Stomach (tissue), 9 donors: ENCODE measurements around the gene F2RL2. TPM values are rescaled to one million over a fixed set of nuclear protein-coding genes. Genes with fewer than 3 reads are reported as not detected.

Experiments used
- DNase-seq, 2 donors: peaks; one replicate each; pipeline versions ENCODE4 v3.0.0 to v3.0.0-alpha.2; 2013 to 2019
- H3K27ac ChIP-seq, 5 donors: fragments of 200-600 bp in 4 of 5; sonication (generic) in 4 of 5; one replicate each; pipeline ENCODE4 v1.5.1; 2013 to 2019; ENCODE audit warnings: mild to moderate bottlenecking in 1 of 5, moderate library complexity in 1 of 5
- H3K27me3 ChIP-seq, 3 donors: fragments of 200-600 bp; sonication (generic); one replicate each; pipeline ENCODE4 v1.5.1; 2017 to 2019; ENCODE audit warnings: mixed run types in 1 of 3
- H3K36me3 ChIP-seq, 4 donors: fragments of 200-600 bp; sonication (generic); 1 replicate in 3 of 4; 2 replicates in 1 of 4; pipeline ENCODE4 v1.5.1; 2016 to 2019
- H3K4me1 ChIP-seq, 4 donors: fragments of 200-600 bp; sonication (generic); one replicate each; pipeline ENCODE4 v1.5.1; 2016 to 2019
- H3K4me3 ChIP-seq, 4 donors: fragments of 200-600 bp; sonication (generic) in 3 of 4; one replicate each; pipeline ENCODE4 v1.5.1; 2016 to 2019; ENCODE audit warnings: mild to moderate bottlenecking in 1 of 4
- H3K9me3 ChIP-seq, 4 donors: fragments of 200-600 bp; sonication (generic); one replicate each; pipeline ENCODE4 v1.5.1; 2016 to 2019
- CTCF ChIP-seq, 7 experiments: fragments of 450-650 bp in 4 of 7; fragments of 200-600 bp in 3 of 7; sonication (generic) in 3 of 7; IDR thresholded peaks; one replicate each; pipeline ENCODE4 v1.5.1; 2016 to 2019; ENCODE audit warnings: antibody characterized with exemption in 7 of 7, control low read depth in 2 of 7, mild to moderate bottlenecking in 1 of 7
- EP300 ChIP-seq: sonication (generic); formaldehyde crosslinking; IDR thresholded peaks from one replicate; pipeline ENCODE4 v1.6.1; 2017; ENCODE audit warnings: antibody characterized with exemption
- POLR2A ChIP-seq, 4 donors: fragments of 450-650 bp; IDR thresholded peaks; one replicate each; pipeline ENCODE4 v1.6.1; 2016; ENCODE audit warnings: antibody characterized with exemption in 4 of 4, control low read depth in 2 of 4, mild to moderate bottlenecking in 1 of 4, moderate library complexity in 1 of 4
- POLR2AphosphoS5 ChIP-seq, 3 donors: sonication (generic); formaldehyde crosslinking; IDR thresholded peaks; one replicate each; pipeline ENCODE4 v1.6.1; 2016; ENCODE audit warnings: antibody characterized with exemption in 3 of 3
- WGBS, 5 donors: extraction: QIAGEN DNeasy Blood & Tissue Kit in 3 of 5; methylation state at CpG; one replicate each; pipeline versions ENCODE4 v1.1.5 to v1.1.7; 2013 to 2018; 5-methylcytosine and 5-hydroxymethylcytosine counted together
- intact Hi-C: fragments of 100-400 bp; cut with DNase I; formaldehyde crosslinking; loops from one replicate; pipeline ENCODE4 v1.15.1; 2023; ENCODE audit warnings: low total_unique reads
- polyA plus RNA-seq, 3 donors: library from polyadenylated mRNA; stranded (reverse); fragments of 200-250 nt; gene quantifications; one replicate each; pipeline ENCODE4 v1.2.3, GENCODE V29; 2013
- total RNA-seq, 5 donors: library from RNA; depleted of rRNA; stranded (reverse); fragments of >200 nt; gene quantifications; one replicate each; pipeline versions ENCODE4 v1.1.0 to v1.2.3, GENCODE V29; 2014 to 2016
- donor health status: healthy with polysubstance abuse.
- donor health status: Bipolar disorder and iron deficiency.
- donor health status: healthy.

F2RL2 gene
- total and polyA plus RNA-seq, 8 donors: 0.29 to 4.6 (median 0.81) TPM; not detected in 1

- TF ChIP-seq POLR2A (IDR thresholded peaks at IDR 0.05) (no peak), EP300 (no peak), CTCF (IDR thresholded peaks at IDR 0.05) (no peak), POLR2AphosphoS5 (IDR thresholded peaks at IDR 0.05) (no peak)
- H3K36me3 ChIP-seq: peaks cover 0 to 5% (median 0%) of the 10 kb centered on the region in 4 donors
- intact Hi-C loops: no loop called here
- DNase-seq: no peak
- H3K9me3 ChIP-seq: no peaks in the 10 kb centered on the region
- H3K4me1 ChIP-seq: peaks cover 0 to 12% (median 4%) of the 10 kb centered on the region in 4 donors
- no peak overlapping the region for H3K27ac ChIP-seq
- H3K27me3 ChIP-seq: no peaks in the 10 kb centered on the region
- no peak overlapping the region for H3K4me3 ChIP-seq
These were observed 51.6 kb downstream of the F2RL2 start for GRCh38 chr5:76571559-76571958.

- no peak overlapping the region for H3K27ac ChIP-seq
- 73 to 79% (median 77%) methylated on average over 4 of the region's 4 CpGs for WGBS, 5 donors
- H3K9me3 ChIP-seq: no peaks in the 10 kb centered on the region
- TF ChIP-seq POLR2A (IDR thresholded peaks at IDR 0.05): no peak
- no peak for TF ChIP-seq POLR2AphosphoS5 (IDR thresholded peaks at IDR 0.05)
- TF ChIP-seq CTCF (IDR thresholded peaks at IDR 0.05): no peak
- no peak for TF ChIP-seq EP300
- H3K4me3 ChIP-seq: no peak overlapping the region
- H3K36me3 ChIP-seq: peaks cover 0 to under 1% (median 0%) of the 10 kb centered on the region in 4 donors
- H3K4me1 ChIP-seq: peaks cover 0 to 12% (median 4%) of the 10 kb centered on the region in 4 donors
- DNase-seq: no peak
- H3K27me3 ChIP-seq: no peaks in the 10 kb centered on the region
- intact Hi-C loops: no loop called here
These were observed 53.0 kb downstream of the F2RL2 start for GRCh38 chr5:76570153-76570552.

Other genes starting within 250 kb of the F2RL2 start
- gene IQGAP2, start 220.1 kb downstream of the F2RL2 start, total RNA-seq: 100 to 1,000 TPM in 2 of 5 donors, 10 to 100 TPM in 3; 42.0 to 122 (median 97.1) TPM
- gene IQGAP2, start 220.1 kb downstream of the F2RL2 start, polyA plus RNA-seq: 10 to 100 TPM; 11.5 to 39.7 (median 29.8) TPM
- gene F2R, start 92.7 kb upstream of the F2RL2 start, total RNA-seq: 10 to 100 TPM in 2 of 5 donors, 1 to 10 TPM in 2, not detected in 1; 1.4 to 16.2 (median 9.3) TPM
- 1 to 10 TPM; 2.2 to 6.0 (median 4.7) TPM for gene F2R, start 92.7 kb upstream of the F2RL2 start, polyA plus RNA-seq
- gene F2RL1, start 195.6 kb upstream of the F2RL2 start, total RNA-seq: 10 to 100 TPM in 4 of 5 donors, 1 to 10 TPM in 1; 6.7 to 72.9 (median 36.1) TPM
- gene F2RL1, start 195.6 kb upstream of the F2RL2 start, polyA plus RNA-seq: 10 to 100 TPM in 2 of 3 donors, 1 to 10 TPM in 1; 4.8 to 17.6 (median 12.4) TPM
- under 1 TPM in 1 of 5 donors, not detected in 4; 0.89 TPM for gene S100Z, start 226.6 kb upstream of the F2RL2 start, total RNA-seq
- gene S100Z, start 226.6 kb upstream of the F2RL2 start, polyA plus RNA-seq: under 1 TPM in 1 of 3 donors, not detected in 2; 0.08 TPM